ENCODE data around the gene KMT2A. TPM values are rescaled to one million over a fixed set of nuclear protein-coding genes. Genes with fewer than 3 reads are reported as not detected.
"Not testable (repeated sequence)": the region's sequence is repeated elsewhere in the genome, so short reads cannot be mapped to it uniquely, and the experiment has no call there.

KMT2A gene
- total and polyA plus RNA-seq, 2 donors from 2014 or later: 5.6 to 85.1 TPM

- intact Hi-C loops (cut with DNase I): no loop called here
- no peak for TF ChIP-seq CTCF (IDR thresholded peaks at IDR 0.05; ENCODE audit: borderline replicate concordance, extremely low read depth, insufficient read depth)
- no peak overlapping the region for H3K4me3 ChIP-seq (ENCODE audit: low read length in 3 of 3)
- H3K36me3 ChIP-seq (ENCODE audit: control insufficient read depth in 2 of 3, insufficient read depth in 3 of 3, low read length in 3 of 3): peaks cover 3 to 16% (median 5%) of the 10 kb centered on the region in 3 donors
- DNase-seq: no peak
- no peaks in the 10 kb centered on the region for H3K9me3 ChIP-seq (ENCODE audit: control insufficient read depth in 2 of 3, insufficient read depth in 1 of 3, low read length in 3 of 3)
- no peak overlapping the region for H3K27ac ChIP-seq (ENCODE audit: low read depth in 2 of 2, low read length in 2 of 2)
- FAIRE-seq: no peak
- H3K4me1 ChIP-seq (ENCODE audit: control insufficient read depth in 2 of 3, insufficient read depth in 2 of 3, low read depth in 1 of 3, low read length in 3 of 3): peaks cover 0 to 6% (median 0%) of the 10 kb centered on the region in 3 donors
- no peak overlapping the region for H3K9ac ChIP-seq (ENCODE audit: low read length in 3 of 3)
- no peaks in the 10 kb centered on the region for H3K27me3 ChIP-seq (ENCODE audit: control insufficient read depth, insufficient read depth, low read length)
These were observed 23.4 kb upstream of the KMT2A start for GRCh38 chr11:118412921-118413320.

- DNase-seq: no peak
- H3K9ac ChIP-seq (ENCODE audit: low read length in 3 of 3): no peak overlapping the region
- no peak overlapping the region for H3K27ac ChIP-seq (ENCODE audit: low read depth in 2 of 2, low read length in 2 of 2)
- H3K9me3 ChIP-seq (ENCODE audit: control insufficient read depth in 2 of 3, insufficient read depth in 1 of 3, low read length in 3 of 3): no peaks in the 10 kb centered on the region
- no peak for TF ChIP-seq CTCF (IDR thresholded peaks at IDR 0.05; ENCODE audit: borderline replicate concordance, extremely low read depth, insufficient read depth)
- intact Hi-C loops (cut with DNase I): no loop called here
- no peaks in the 10 kb centered on the region for H3K36me3 ChIP-seq (ENCODE audit: control insufficient read depth in 2 of 3, insufficient read depth in 3 of 3, low read length in 3 of 3)
- no peak overlapping the region for H3K4me3 ChIP-seq (ENCODE audit: low read length in 3 of 3)
- H3K4me1 ChIP-seq (ENCODE audit: control insufficient read depth in 2 of 3, insufficient read depth in 2 of 3, low read depth in 1 of 3, low read length in 3 of 3): peaks cover 0 to 15% (median 0%) of the 10 kb centered on the region in 3 donors
- H3K27me3 ChIP-seq (ENCODE audit: control insufficient read depth, insufficient read depth, low read length): no peaks in the 10 kb centered on the region
- FAIRE-seq: no peak
These were observed 21.1 kb upstream of the KMT2A start for GRCh38 chr11:118415062-118415738.

- DNase-seq (peak in 2 of 5 donors; percentile 5 to 20), FAIRE-seq (no peak)
- no peak for TF ChIP-seq CTCF (IDR thresholded peaks at IDR 0.05; ENCODE audit: borderline replicate concordance, extremely low read depth, insufficient read depth)
These were observed 20.6 kb upstream of the KMT2A start for GRCh38 chr11:118415739-118416068.

GRCh38 chr11:118416900-118417299 lies 19.4 kb upstream of the KMT2A start:
- FAIRE-seq; H3K9ac ChIP-seq (ENCODE audit: low read length in 3 of 3); DNase-seq; H3K9me3 ChIP-seq (ENCODE audit: control insufficient read depth in 2 of 3, insufficient read depth in 1 of 3, low read length in 3 of 3); H3K27ac ChIP-seq (ENCODE audit: low read depth in 2 of 2, low read length in 2 of 2); H3K4me3 ChIP-seq (ENCODE audit: low read length in 3 of 3); intact Hi-C loops (cut with DNase I); H3K27me3 ChIP-seq (ENCODE audit: control insufficient read depth, insufficient read depth, low read length); H3K36me3 ChIP-seq (ENCODE audit: control insufficient read depth in 2 of 3, insufficient read depth in 3 of 3, low read length in 3 of 3): not testable (repeated sequence)
- peaks cover 0 to 15% (median 0%) of the 10 kb centered on the region in 3 donors for H3K4me1 ChIP-seq (ENCODE audit: control insufficient read depth in 2 of 3, insufficient read depth in 2 of 3, low read depth in 1 of 3, low read length in 3 of 3)

More at GRCh38 chr11:118415739-118416068, 20.6 kb upstream of the KMT2A start:
- no peak overlapping the region for H3K27ac ChIP-seq (ENCODE audit: low read depth in 2 of 2, low read length in 2 of 2)
- H3K36me3 ChIP-seq (ENCODE audit: control insufficient read depth in 2 of 3, insufficient read depth in 3 of 3, low read length in 3 of 3): no peaks in the 10 kb centered on the region
- peaks cover 0 to 15% (median 0%) of the 10 kb centered on the region in 3 donors for H3K4me1 ChIP-seq (ENCODE audit: control insufficient read depth in 2 of 3, insufficient read depth in 2 of 3, low read depth in 1 of 3, low read length in 3 of 3)
- intact Hi-C loops (cut with DNase I): no loop called here
- no peak overlapping the region for H3K9ac ChIP-seq (ENCODE audit: low read length in 3 of 3)
- H3K4me3 ChIP-seq (ENCODE audit: low read length in 3 of 3): no peak overlapping the region
- no peaks in the 10 kb centered on the region for H3K9me3 ChIP-seq (ENCODE audit: control insufficient read depth in 2 of 3, insufficient read depth in 1 of 3, low read length in 3 of 3)
- H3K27me3 ChIP-seq (ENCODE audit: control insufficient read depth, insufficient read depth, low read length): no peaks in the 10 kb centered on the region
